Activated CD4-positive, alpha-beta T cell treated with anti-CD3 and anti-CD28 coated beads, Interleukin-2, amount 50 U/mL, for 1 hour (primary cell): Measurements from ENCODE around the gene TDRD6.

Source experiments
- DNase-seq: peaks from one replicate; pipeline ENCODE4 v3.0.0-alpha.2; 2020

The TDRD6 gene

DNA sequence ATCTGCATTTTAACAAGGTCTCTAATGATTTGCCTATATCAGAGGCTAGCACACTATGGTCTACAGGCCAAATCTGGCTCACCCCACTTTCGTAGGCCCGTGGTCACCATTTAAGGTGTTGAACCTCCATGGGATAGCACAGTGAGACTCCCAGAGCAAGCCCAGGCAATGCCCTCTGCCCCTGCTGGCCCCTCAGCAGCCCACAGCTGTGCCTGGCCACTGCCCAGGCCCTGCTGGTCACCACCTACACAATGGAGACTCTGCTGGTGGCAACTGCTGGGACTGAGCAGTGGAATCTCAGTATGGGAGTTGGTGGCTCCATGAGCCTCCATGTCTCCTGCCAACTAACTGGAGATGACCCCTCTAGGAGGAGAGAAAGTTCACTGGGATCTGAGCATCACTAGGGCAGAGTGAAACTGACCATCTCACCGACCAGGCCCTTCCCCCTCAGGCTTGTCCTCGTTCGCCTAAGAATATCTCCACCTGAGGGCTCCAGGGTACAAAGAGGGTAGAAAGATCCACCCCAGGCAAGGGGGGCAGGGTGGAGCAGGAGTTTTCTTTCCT, 61.3 kb downstream of the TDRD6 start:
- no peak for DNase-seq

- no peak for DNase-seq
Observed at GRCh38 chr6:46749731-46750130, 62.0 kb downstream of the TDRD6 start.

GRCh38 chr6:46751658-46752057, 64.0 kb downstream of the TDRD6 start:
- no peak for DNase-seq
